K562 (cell line): ENCODE results near the gene MATR3. TPM values are rescaled to one million over a fixed set of nuclear protein-coding genes. Genes with fewer than 3 reads are reported as not detected.

Experiments used
- ARID3B ChIP-seq: fragments of 250-450 bp; sonication (Bioruptor Pico); IDR thresholded peaks from 2 replicates; pipeline ENCODE4 v1.4.0; 2020; ENCODE audit warnings: borderline replicate concordance
- BRF1 ChIP-seq: IDR thresholded peaks from 3 replicates; pipeline ENCODE4 v1.6.1; 2011; ENCODE audit warnings: borderline replicate concordance, mild to moderate bottlenecking; ENCODE audit not compliant: insufficient read length; ENCODE audit errors: extremely low read depth
- CREB1 ChIP-seq, 2 experiments: sonication (generic) in 1 of 2; formaldehyde crosslinking in 1 of 2; IDR thresholded peaks; 2 replicates each; pipeline versions ENCODE4 v1.6.1 to v1.8.0; 2012 to 2022; ENCODE audit warnings: inconsistent platforms in 1 of 2, mild to moderate bottlenecking in 1 of 2, missing genetic modification reagents in 1 of 2, moderate library complexity in 1 of 2
- CTCFL ChIP-seq: IDR thresholded peaks from 2 replicates; pipeline ENCODE4 v1.6.1; 2011; ENCODE audit warnings: borderline replicate concordance, low read depth, mild to moderate bottlenecking, moderate library complexity, low read length; ENCODE audit not compliant: insufficient read depth, poor library complexity, severe bottlenecking
- E2F3 ChIP-seq: fragments of 250-450 bp; sonication (Bioruptor Pico); IDR thresholded peaks from 2 replicates; pipeline ENCODE4 v1.4.0; 2020; ENCODE audit warnings: mild to moderate bottlenecking
- EGR1 ChIP-seq: fragments of 450-650 bp; conservative IDR thresholded peaks from 2 replicates; pipeline ENCODE4 v1.6.1; 2017; ENCODE audit warnings: mild to moderate bottlenecking
- EP400 ChIP-seq: fragments of 450-650 bp; IDR thresholded peaks from 2 replicates; pipeline ENCODE4 v1.6.1; 2017; ENCODE audit warnings: antibody characterized with exemption, mild to moderate bottlenecking, moderate library complexity
- ETS1 ChIP-seq: conservative IDR thresholded peaks from 2 replicates; pipeline ENCODE4 v1.6.1; 2011; ENCODE audit warnings: low read depth, mild to moderate bottlenecking, low read length; ENCODE audit not compliant: control insufficient read depth
- ETS2 ChIP-seq: IDR thresholded peaks from 2 replicates; pipeline ENCODE4 v1.6.1; 2016; ENCODE audit warnings: borderline replicate concordance, missing genetic modification characterization, mild to moderate bottlenecking, moderate library complexity, missing compliant biosample characterization; ENCODE audit not compliant: poor library complexity, severe bottlenecking
- GABPA ChIP-seq: fragments of 200-800 bp; sonication (Bioruptor generic); conservative IDR thresholded peaks from 2 replicates; pipeline ENCODE4 v1.6.1; 2016; ENCODE audit warnings: low read depth, missing genetic modification characterization, missing compliant biosample characterization
- HDAC8 ChIP-seq: fragments of 450-650 bp; IDR thresholded peaks from 2 replicates; pipeline ENCODE4 v1.6.1; 2016; ENCODE audit warnings: mild to moderate bottlenecking, missing genetic modification characterization, moderate library complexity, missing compliant biosample characterization
- HNRNPK ChIP-seq: fragments of 200-400 bp; formaldehyde crosslinking; IDR thresholded peaks from one replicate; pipeline ENCODE4 v1.6.1; 2018; ENCODE audit warnings: mild to moderate bottlenecking, low read depth, low read length; ENCODE audit not compliant: poor library complexity, severe bottlenecking
- HNRNPLL ChIP-seq: fragments of 200-400 bp; formaldehyde crosslinking; IDR thresholded peaks from 2 replicates; pipeline ENCODE4 v1.6.1; 2017; ENCODE audit warnings: low read length, low read depth, mild to moderate bottlenecking; ENCODE audit not compliant: poor library complexity, severe bottlenecking
- MBD2 ChIP-seq: sonication (generic); IDR thresholded peaks from 2 replicates; pipeline ENCODE4 v1.6.1; 2016; ENCODE audit warnings: low read depth, borderline replicate concordance
- MEF2A ChIP-seq: IDR thresholded peaks from 2 replicates; pipeline ENCODE4 v1.6.1; 2011; ENCODE audit warnings: low read depth, mild to moderate bottlenecking, low read length, moderate library complexity; ENCODE audit not compliant: control insufficient read depth
- NCOA6 ChIP-seq: fragments of 450-650 bp; IDR thresholded peaks from 2 replicates; pipeline ENCODE4 v1.6.1; 2017; ENCODE audit warnings: mild to moderate bottlenecking
- PHB ChIP-seq: fragments of 250-450 bp; sonication (Bioruptor Pico); IDR thresholded peaks from 2 replicates; pipeline ENCODE4 v1.5.0; 2021
- POLR2B ChIP-seq: fragments of 450-650 bp; IDR thresholded peaks from 2 replicates; pipeline ENCODE4 v1.6.1; 2018; ENCODE audit warnings: low read depth; ENCODE audit not compliant: partially characterized antibody
- ZNF143 ChIP-seq: sonication (generic); formaldehyde crosslinking; IDR thresholded peaks from 2 replicates; pipeline ENCODE4 v1.9.0; 2022; ENCODE audit warnings: mild to moderate bottlenecking, missing genetic modification reagents
- ZNF263 ChIP-seq: sonication (generic); formaldehyde crosslinking; IDR thresholded peaks from 2 replicates; pipeline ENCODE4 v1.8.0; 2022; ENCODE audit warnings: mild to moderate bottlenecking, missing genetic modification reagents, borderline replicate concordance
- polyA plus RNA-seq, 8 experiments: library from polyadenylated mRNA; depleted of rRNA in 4 of 8; stranded (reverse) in 5 of 8; unstranded in 3 of 8; fragments of >200 nt; fragmentation: Nextera tagmentation in 2 of 8; fragmentation: Illumina TruSeq in 1 of 8; extraction: Ambion mirVana in 2 of 8; extraction: Trizol in 1 of 8; gene quantifications; 2 replicates each; pipeline versions ENCODE4 v1.2.1 to v1.2.3, GENCODE V29; 2011 to 2014; ENCODE audit warnings: inconsistent platforms in 1 of 8, missing spikeins in 1 of 8
- total RNA-seq, 7 experiments: library from RNA; depleted of rRNA in 6 of 7; stranded (reverse); fragments of >200 nt in 6 of 7; fragmentation: Illumina TruSeq in 2 of 7; extraction: Trizol in 2 of 7; gene quantifications; 2 replicates each; pipeline versions ENCODE4 v1.2.1 to v1.2.3, GENCODE V29; 2011 to 2021; ENCODE audit warnings: low replicate concordance in 1 of 7

The MATR3 gene
- total and polyA plus RNA-seq, 9 of the 15 experiments (the other 6 are each of a cell fraction or from before 2014, with no cell fraction given), result 150 to 425 (median 263) TPM

- TF ChIP-seq ETS1 (peak; percentile 31; the same call in 1 of the 2 replicates), HDAC8 (0 out of 2 replicates have a peak, but pooled peaks have one; percentile 36), ZNF263 (CRISPR knock-in tag) (no peak), MEF2A (no peak), ETS2 (tag) (no peak), HNRNPLL (peak; percentile 53), GABPA (no peak), CTCFL (no peak), E2F3 (CRISPR knock-in tag) (no peak), ZNF143 (CRISPR knock-in tag) (peak; percentile 78), PHB (peak; percentile 88), EGR1 (peak; percentile 73), BRF1 (no peak), CREB1 (IDR thresholded peaks at IDR 0.05) (no peak; the same call in 1 of the 2 replicates), CREB1 (CRISPR knock-in tag; IDR thresholded peaks at IDR 0.05) (peak; percentile 73), ARID3B (CRISPR knock-in tag) (no peak), HNRNPK (peak; percentile 42), MBD2 (peak; percentile 81), NCOA6 (no peak), POLR2B (peak; percentile 97), EP400 (peak; percentile 98)
Observed at GRCh38 chr5:139293507-139294373, at the start of gene MATR3 (continued).
